Anterior cingulate cortex (tissue), 58 donors: ENCODE data around the gene SFMBT2.

Experiments
- DNase-seq, 58 donors: peaks; one replicate each; lab custom pipeline; 2025; lab: John Stamatoyannopoulos, UW

Gene SFMBT2

DNA sequence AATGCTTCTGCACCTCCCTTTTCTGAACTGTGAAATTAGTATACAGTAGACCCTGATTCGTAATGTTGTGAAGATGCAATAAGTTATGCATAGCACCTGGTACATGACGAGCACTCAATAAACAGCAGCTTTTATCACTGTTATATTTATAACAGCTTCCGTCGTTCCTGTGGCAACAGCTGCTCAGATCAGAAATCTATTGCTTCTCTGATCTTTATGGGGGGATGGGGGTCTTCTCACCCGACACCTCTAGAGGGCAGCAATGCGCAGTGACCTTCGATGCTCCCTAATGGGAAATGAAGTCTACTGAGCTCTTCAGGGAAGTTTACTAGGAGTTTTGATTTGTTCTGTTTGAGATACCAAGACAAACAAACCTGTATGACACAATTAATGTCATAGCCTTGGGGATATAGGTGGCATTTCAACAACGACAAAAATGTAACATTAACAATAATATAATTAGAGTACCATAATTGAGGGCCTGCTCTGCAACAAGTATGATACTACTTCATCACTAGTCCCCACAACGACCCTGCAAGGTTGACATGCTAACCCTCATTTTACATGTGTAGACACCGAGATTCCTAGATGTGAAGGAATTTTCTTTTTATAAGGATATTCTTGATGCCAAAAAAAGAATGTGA, 289.6 kb downstream of the SFMBT2 start:
- DNase-seq = peak in 35 of 58 donors; percentile 1 to 48 (median 20)

DNA sequence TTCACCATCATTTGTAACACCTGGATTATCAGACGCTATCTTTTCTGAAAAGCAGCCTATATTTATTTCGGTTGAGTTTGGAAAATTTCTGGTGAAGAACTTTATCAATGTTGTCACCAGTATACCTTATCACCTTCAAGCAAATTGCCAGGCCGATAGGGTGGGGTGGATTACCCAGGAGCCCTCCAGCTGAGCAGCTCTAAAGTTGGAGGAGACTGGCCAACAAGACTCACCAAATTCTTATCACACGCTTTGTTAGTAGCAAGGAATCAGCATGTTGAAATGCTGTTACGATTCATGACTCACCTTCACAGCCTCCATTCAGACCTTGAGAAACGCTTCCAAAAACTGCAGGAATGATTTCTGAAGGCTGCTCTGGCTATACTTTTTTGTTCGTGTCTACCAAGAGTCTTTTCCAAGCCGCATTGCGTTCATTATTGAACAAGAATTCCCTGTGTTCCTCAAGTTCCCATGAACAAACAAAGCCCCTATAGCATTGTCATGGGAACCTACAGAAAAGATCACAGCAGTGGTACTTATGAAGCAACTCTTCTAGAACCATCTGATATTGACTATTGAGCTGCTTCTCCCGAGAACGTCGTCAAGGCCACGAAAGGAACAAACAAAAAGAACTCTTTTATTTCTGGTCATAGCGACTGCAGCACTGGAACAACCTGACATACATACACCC, 291.4 kb downstream of the SFMBT2 start:
- no peak for DNase-seq

DNA sequence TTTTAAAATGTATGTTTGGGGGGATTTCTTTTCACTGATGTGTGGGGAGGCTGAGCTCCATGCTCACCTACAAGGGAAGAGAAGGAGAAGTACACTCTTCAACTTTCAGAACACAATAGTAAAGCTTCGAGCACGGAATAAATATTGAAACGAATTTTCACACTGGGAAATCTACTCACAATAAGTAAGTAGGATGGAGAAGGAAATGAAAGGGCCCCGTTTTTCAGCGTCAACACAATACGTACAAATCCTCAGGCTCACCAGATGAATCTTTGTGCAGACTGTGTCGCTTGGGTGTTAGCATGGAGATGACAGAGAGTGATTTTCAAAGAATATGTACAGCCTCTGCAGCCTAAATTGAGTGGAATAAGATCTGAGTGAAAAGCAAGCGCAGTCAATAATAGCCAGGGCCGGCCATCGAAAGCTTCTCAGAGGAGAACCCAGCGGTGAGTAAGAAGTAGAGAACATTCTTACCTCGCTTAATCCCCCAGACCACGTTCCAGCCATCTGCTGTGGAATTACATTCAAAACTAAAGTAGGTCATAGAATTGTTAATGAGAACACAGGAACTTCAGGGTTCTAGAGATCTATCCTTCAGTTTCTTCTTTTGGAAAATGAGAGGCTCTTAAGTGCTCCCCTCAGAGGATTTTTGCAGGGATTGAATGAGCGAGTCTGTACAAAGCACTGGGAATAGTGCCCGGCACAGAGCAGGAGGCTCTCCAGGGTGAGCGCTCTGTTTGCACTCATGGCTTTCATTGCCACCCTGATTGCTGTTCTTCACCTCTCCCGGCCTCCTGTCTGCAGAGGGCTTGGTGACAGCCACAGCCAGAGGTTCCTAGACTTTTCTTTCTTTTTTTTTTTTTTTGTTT, 292.8 kb downstream of the SFMBT2 start:
- DNase-seq = peak in 44 of 58 donors; percentile 6 to 75 (median 33)

DNA sequence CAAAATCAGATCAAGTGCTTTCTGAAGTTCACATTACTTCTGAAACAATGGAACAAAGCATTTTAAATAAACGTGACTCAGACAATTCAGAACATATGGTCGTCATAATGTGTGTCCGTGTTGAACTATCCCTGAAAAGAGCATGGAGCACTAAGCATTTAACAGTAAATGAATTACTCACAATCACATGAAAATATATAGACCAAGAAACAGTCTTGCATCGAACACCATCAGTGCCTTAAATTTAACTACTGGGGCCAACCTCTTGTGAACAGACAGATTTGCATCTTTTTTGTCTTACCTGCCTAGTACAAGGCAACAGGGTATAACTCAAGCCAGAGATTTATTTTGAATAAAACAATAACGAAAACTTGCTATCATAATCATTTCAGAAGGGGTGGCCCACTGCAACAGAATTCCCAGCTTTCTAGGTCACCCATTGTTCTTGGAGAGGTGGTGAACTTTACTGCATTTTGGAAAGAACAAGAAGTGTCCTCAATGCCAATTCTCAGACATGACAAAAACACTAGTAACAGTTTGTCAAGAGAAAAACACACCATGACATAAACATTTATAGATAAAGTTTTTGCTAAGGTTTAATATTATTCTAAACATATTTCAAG, 293.5 kb downstream of the SFMBT2 start:
- no peak for DNase-seq

DNA sequence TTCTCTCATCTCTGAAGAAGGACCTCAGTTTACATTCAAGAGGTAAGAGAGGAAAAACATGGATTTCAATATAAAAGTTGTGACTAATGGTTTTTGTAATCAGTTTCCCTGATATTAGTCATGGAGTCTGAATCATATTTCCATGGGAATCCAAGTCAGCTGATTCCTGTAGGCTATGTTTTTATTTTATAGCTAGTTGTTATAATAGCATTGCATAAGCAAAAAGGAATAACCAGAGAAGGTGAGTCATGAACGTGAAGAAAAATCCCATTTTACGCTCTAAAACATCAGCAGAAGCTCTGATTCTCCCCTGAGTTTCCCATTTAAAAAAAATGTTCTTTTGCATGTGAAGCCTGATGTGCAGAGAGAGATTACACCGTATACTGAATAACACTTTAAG, 299.3 kb downstream of the SFMBT2 start:
- no peak for DNase-seq

DNA sequence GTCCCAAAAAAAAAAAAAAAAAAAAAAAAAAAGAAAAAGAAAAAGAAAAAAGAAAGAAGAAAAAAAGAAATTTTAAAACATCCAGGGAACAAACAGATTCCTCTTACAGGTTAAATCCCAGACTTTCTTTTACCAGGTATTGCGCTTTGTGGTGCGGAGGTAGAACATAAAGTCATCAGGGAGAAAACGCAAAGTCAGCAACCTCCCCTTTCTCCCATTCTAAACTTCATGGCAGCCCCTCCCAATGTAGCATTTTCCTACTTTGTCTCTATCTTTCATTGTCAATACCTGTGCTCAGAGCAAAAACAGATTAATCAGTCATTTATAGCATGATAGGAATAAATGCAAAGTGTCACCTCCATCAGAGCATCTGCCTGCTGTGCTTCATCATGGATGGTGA, 299.7 kb downstream of the SFMBT2 start:
- DNase-seq = no peak
